ENCODE measurements around the gene REPIN1. TPM values are rescaled to one million over a fixed set of nuclear protein-coding genes. Genes with fewer than 3 reads are reported as not detected.

The REPIN1 gene
- total and polyA plus RNA-seq, 9 of the 15 experiments (the other 6 are each of a cell fraction or from before 2014, with no cell fraction given) = 8.1 to 283 (median 94.3) TPM

- TF ChIP-seq NR1H2 (CRISPR knock-in tag; IDR thresholded peaks at IDR 0.05) (no peak), L3MBTL2 (IDR thresholded peaks at IDR 0.05) (peak; percentile 62), HNRNPUL1 (IDR thresholded peaks at IDR 0.05; ENCODE audit: low read length) (no peak), SUPT5H (IDR thresholded peaks at IDR 0.05) (no peak), ZNF311 (CRISPR knock-in tag; IDR thresholded peaks at IDR 0.05) (no peak), ZNF146 (CRISPR knock-in tag; IDR thresholded peaks at IDR 0.05; ENCODE audit: unreplicated experiment) (no peak), CBFB (CRISPR knock-in tag; IDR thresholded peaks at IDR 0.05) (no peak), ZBTB49 (CRISPR knock-in tag; IDR thresholded peaks at IDR 0.05; ENCODE audit: borderline replicate concordance) (no peak), BRF2 (IDR thresholded peaks at IDR 0.05; ENCODE audit: borderline replicate concordance, insufficient read depth, insufficient read length) (no peak), CBX1 (IDR thresholded peaks at IDR 0.05; ENCODE audit: low read depth) (no peak), GABPB2 (CRISPR knock-in tag; conservative IDR thresholded peaks at IDR 0.05) (no peak), U2AF1 (optimal IDR thresholded peaks at IDR 0.05; ENCODE audit: low read depth, low read length) (no peak), MYNN (IDR thresholded peaks at IDR 0.05) (peak; percentile 61; the same call in 1 of the 2 replicates), MYNN (CRISPR knock-in tag; IDR thresholded peaks at IDR 0.05) (no peak), ZFX (CRISPR knock-in tag; IDR thresholded peaks at IDR 0.05) (no peak; the same call in 1 of the 2 replicates), HDAC3 (IDR thresholded peaks at IDR 0.05; ENCODE audit: borderline replicate concordance, partially characterized antibody) (no peak), CREB1 (IDR thresholded peaks at IDR 0.05) (peak; percentile 64), CREB1 (CRISPR knock-in tag; IDR thresholded peaks at IDR 0.05) (peak; percentile 77), ZNF174 (CRISPR knock-in tag; IDR thresholded peaks at IDR 0.05) (no peak), ARID1B (IDR thresholded peaks at IDR 0.05) (no peak; the same call in none of the 2 replicates), KLF1 (tag; IDR thresholded peaks at IDR 0.05) (no peak), NRF1 (conservative IDR thresholded peaks at IDR 0.05 in 1 of 2, IDR thresholded peaks at IDR 0.05 in 1 of 2) (peak; percentile 55 to 62; a peak in 3 of 4 replicates), CAMTA2 (CRISPR knock-in tag; conservative IDR thresholded peaks at IDR 0.05) (no peak), HNRNPK (IDR thresholded peaks at IDR 0.05; ENCODE audit: low read depth, low read length, poor library complexity, severe bottlenecking) (no peak), ZBTB8A (IDR thresholded peaks at IDR 0.05; ENCODE audit: partially characterized antibody) (no peak)
- TF ChIP-seq, protein P1, sequence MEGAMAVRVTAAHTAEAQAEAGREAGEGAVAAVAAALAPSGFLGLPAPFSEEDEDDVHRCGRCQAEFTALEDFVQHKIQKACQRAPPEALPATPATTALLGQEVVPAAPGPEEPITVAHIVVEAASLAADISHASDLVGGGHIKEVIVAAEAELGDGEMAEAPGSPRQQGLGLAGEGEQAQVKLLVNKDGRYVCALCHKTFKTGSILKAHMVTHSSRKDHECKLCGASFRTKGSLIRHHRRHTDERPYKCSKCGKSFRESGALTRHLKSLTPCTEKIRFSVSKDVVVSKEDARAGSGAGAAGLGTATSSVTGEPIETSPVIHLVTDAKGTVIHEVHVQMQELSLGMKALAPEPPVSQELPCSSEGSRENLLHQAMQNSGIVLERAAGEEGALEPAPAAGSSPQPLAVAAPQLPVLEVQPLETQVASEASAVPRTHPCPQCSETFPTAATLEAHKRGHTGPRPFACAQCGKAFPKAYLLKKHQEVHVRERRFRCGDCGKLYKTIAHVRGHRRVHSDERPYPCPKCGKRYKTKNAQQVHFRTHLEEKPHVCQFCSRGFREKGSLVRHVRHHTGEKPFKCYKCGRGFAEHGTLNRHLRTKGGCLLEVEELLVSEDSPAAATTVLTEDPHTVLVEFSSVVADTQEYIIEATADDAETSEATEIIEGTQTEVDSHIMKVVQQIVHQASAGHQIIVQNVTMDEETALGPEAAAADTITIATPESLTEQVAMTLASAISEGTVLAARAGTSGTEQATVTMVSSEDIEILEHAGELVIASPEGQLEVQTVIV (CRISPR knock-in tag; IDR thresholded peaks at IDR 0.05; ENCODE audit: borderline replicate concordance) = no peak
Observed at GRCh38 chr7:150420987-150421674, 52.5 kb downstream of the REPIN1 start (continued).

All from K562 (cell line).